NCI-H1092 (cell line): ENCODE measurements around the gene XKR7.

ENCODE experiments used
- DNase-seq: peaks from one replicate; lab custom pipeline; 2025; lab: John Stamatoyannopoulos, UW

The XKR7 gene

GRCh38 chr20:32045999-32046398, 78.0 kb downstream of the XKR7 start:
- no peak for DNase-seq

- no peak for DNase-seq
These were observed 82.4 kb downstream of the XKR7 start for GRCh38 chr20:32050324-32050841.

GRCh38 chr20:32050851-32051556, 83.1 kb downstream of the XKR7 start:
- no peak for DNase-seq

- DNase-seq: no peak
These were observed 83.8 kb downstream of the XKR7 start for GRCh38 chr20:32051720-32052089.

- no peak for DNase-seq
These were observed 84.3 kb downstream of the XKR7 start, which contains the start of gene HCK for GRCh38 chr20:32052090-32052777. Gene HCK (plus strand): TSS chr20:32052242.

GRCh38 chr20:32052778-32053362, 84.9 kb downstream of the XKR7 start:
- no peak for DNase-seq
